ENCODE results near the gene GLRA2.

GLRA2 gene

DNA sequence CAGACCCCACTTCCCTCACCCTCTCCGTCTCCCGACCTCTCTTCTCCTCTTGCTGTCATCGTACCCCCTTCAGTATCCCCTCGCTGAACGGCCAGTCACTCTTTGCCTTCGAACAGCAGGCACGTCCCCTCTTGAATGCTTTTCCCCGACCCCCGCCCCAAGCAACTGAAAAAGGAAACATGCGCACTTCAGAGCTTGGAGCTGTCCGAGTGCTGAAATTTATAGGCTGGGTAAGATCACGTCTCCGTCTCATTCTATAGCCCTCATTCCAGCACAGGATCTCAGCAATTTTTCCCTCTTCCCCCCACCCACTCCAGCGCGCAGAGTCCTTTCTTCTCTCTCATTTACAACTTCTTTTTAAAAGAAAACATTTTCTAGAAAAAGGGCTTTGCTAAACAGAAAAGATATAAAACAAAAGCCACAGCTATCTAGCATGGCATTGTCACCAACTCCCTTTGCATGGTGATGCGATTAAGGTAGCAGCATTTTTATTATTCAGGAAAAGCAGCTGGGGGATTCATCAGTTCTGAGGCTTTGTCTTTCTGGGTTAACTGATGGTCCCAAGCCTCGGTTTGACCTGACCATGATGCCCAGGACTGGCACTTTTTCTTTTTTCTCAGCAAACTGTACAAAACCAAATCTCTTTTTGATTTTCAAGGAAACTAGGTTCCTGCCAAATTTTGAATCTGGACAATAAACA is at the start of gene GLRA2:
Gene GLRA2 (plus strand): TSS at position 247 of the 700 bp plus-strand sequence. CDS start 522 bp downstream, outside the sequence.
- DNase-seq = no peak

- no peak for DNase-seq
Observed at GRCh38 chrX:14489437-14489836, 39.9 kb upstream of the GLRA2 start.

DNA sequence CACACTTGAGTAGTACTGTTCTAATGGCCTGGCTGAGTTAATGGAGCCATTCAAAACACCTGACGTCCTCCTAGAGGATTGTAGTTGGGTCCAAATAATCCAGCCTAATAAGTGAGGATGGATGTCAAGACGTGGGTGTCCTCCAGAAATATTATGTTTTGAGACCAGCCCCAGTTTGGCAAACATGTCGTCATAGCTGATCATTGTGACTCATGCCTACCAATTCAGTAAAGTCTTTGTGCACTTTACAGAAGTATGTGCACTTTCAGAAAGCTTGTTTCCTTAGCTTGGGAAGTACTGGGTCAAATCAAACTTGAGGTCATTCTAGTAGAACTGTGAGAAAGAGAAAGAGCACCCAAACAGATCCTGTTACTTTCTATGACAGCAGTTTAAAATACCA is 37.6 kb upstream of the GLRA2 start:
- DNase-seq = no peak

- DNase-seq = no peak
Observed at GRCh38 chrX:14496674-14497073, 32.7 kb upstream of the GLRA2 start.

DNA sequence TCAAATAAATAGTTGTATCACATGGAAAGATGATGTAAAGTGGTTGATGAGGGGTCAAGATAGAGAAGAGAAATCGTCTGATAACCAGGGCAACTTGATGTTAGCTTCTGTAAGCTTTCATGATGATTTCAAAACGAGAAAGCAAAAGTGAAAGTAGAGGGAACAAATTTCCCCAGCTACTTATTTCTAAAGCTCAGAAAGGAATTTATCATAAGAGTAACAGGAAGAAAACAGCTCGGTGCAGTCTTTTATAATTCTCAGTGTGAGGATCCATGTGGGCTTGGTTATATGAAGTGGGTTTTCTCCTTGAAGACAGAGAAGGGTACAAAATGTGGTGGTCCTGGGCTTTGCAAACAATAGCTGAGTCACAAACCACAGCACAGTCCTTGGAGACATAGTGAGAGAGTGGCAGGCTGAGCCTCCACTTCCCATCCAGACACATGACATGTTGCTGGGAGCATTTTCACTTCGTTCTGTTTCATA is 32.1 kb upstream of the GLRA2 start:
- peak; percentile 79 for DNase-seq

GRCh38 chrX:14501327-14501726 is 28.0 kb upstream of the GLRA2 start:
- DNase-seq = no peak

GRCh38 chrX:14504960-14505538 is 24.3 kb upstream of the GLRA2 start:
- DNase-seq = no peak

DNA sequence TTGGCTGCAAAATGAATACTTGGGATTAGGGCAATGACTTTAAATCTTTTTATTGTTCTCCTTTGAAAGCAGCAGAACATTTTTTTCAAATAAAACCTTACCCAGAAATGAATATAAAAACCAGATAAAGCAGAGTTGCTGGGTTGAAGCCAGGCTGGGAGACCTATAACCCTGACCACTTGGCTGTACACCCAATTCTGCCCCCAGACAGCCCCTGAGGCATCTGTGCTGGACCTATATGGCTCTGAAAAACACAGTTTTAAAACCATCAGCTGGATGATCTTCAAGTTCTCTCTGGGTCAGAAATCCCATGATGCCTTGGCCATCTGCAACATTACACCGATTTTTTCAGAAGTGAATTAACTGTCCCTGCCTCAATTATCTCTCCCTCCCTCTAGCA is 23.7 kb upstream of the GLRA2 start:
- no peak for DNase-seq

DNA sequence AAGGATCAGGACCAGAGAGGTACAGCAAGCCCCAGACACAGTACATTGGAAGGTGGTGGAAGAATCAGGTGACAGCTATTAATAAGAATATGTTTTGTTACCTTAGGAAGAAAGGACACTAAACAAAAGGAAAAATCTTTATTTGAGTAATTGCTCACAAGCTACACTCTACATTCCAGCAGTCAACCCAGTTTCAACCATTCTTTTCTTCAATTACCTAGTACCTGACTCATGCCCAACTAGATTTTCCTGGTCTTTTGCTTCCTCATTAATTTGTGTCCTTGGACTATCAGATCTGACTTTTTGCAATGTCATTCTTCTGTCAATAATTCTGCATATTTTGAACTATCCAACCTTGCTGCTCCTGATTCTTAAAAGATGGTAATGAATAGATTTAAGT is 22.5 kb upstream of the GLRA2 start:
- DNase-seq = no peak

DNA sequence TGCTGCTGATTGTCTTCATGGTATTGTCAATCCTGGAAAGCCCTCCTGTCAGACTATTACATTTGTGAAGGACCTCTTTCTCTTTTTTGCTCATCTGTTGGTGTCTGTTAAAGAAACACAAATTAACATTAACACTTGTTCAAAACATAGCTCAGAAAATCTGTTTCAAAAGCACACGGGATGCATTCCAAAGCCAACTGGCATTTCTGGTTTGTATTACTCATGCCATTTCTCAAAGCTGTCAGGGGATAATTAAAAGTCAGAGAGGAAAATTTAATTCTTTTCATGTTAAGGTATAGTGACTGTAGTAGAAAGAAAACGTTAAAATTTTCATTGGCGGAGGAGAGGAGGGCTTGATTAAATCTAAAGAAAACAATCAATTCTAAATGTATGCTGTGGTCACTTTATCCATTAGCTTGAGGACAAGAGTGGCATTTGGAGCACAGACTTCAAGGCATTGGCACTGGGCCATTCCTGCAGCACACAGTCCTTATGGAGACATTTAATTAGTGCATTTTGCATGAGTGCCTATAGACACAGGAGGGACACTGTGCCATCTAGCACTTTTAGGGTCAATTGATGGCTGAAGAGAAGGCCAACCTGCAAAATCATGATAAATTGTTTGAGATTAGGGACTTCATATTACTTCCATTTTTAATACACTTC is 21.2 kb upstream of the GLRA2 start:
- no peak for DNase-seq

DNA sequence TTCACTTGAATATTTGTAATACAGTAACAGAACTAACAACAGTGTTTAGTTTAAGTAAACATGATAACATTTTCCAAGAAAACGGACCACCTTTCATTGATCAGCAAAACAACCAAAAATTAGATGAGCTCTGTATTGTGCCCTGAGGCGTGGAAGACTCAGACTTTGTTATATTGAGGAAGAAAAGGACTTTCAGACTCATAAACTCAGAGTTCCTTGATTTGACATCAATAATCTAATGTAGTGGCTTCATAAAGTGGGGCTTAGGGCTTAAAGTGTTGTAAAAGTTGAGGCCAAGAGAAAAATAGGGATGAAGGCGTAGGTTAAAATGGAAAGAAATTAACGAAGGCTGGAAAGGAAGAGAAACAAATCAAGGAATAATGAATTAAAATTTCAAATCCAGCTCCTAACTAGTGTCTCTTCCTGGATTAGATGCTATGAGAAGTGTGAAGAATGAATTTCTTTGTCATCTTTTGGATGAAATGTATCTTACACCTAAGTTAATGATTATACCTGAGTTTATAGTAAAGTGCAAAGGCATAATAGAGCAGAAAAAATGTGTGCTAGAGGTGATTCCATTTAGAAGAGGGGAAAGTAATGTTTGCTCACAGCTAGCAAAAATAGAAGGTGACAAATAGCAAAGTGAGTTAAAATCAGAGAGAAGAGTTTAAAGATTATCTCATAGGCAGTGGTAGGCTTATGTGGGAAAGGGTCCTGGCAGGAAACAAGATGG is 19.8 kb upstream of the GLRA2 start:
- DNase-seq = no peak

DNA sequence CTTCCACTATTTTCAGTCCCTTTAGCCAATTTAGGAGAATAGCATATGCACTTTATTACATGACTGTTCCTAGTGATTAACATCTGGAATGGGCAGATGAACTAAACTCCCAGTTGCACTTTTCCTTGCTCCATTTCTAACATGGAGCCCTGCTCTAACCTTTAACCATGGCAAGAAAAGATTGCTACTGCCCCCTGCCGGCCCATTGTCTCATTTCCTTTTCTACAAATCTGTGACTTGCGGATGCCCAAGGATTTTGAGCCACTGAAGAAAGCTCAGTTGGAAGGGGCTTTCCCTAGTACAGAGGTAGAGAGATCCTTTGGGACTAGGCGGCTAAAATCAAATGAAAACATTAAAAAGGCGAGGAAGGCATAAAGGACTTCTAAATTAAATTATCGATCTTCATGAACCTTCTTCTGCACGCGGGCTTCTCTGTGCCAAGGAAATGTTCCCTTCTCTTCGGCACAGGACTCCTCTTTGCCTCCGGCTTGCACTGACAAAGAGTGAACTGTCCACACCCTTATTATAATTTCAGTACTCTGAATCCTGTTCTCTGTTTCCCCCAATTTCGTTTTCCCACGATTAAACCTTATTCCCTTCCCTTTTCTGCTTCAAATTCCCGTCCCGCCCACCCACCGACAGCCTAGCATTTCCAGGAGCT is 577 bp upstream of the GLRA2 start:
- peak; percentile 49 for DNase-seq

DNA sequence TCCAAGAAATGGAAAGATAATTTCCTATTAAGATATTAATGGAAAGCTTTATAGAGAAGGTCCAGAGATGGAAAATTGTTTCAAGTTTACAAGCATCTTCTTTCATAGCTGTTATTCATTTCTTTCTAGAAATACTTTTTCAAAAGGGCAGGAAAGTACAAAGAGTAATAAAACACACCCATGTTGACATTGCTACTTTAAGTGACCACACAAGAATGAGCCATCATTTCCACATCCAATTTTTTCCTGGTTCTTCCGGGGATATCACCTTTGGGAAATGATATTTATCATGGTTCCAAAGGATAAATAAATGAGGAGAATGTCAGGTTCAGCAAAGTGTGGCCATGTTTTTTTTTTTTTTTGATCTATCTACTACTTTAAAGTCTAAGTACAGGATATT is 4.5 kb downstream of the GLRA2 start:
- DNase-seq = no peak

DNA sequence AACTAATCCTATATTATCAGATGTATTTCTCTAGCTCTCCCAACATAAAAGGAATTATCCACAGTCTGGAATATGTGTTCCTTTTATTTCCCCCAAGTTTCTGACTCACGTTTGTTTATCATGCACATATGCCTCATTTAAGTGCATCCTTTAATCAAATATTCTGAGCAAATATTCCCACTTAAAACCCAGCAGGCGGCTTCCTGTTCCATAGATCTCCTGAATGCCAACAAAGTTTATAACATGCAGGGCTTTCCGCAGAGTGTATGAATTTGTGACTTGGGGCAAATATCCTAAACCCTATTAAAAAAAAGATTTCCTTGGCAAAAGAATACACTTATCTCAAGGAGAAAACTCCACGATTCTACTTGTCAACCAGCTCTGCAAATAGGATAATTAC is 16.9 kb downstream of the GLRA2 start:
- DNase-seq = no peak

GRCh38 chrX:14554131-14554715 is 24.9 kb downstream of the GLRA2 start:
- no peak for DNase-seq

- DNase-seq = no peak
Observed at GRCh38 chrX:14564058-14564457, 34.7 kb downstream of the GLRA2 start.

GRCh38 chrX:14573161-14573560 is 43.8 kb downstream of the GLRA2 start:
- DNase-seq = no peak

DNA sequence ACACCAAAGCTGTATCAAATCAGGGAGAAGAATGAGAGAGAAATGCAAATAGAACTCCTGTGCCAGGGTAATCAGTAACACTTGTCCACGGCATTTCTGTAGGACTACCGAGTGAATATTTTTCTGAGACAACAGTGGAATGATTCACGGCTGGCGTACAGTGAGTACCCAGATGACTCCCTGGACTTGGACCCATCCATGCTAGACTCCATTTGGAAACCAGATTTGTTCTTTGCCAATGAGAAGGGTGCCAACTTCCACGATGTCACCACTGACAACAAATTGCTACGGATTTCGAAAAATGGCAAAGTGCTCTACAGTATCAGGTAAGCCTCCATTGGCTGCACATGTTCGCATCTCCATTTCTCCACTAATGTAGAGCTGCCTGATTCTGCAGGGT is 51.7 kb downstream of the GLRA2 start:
- DNase-seq = no peak

DNA sequence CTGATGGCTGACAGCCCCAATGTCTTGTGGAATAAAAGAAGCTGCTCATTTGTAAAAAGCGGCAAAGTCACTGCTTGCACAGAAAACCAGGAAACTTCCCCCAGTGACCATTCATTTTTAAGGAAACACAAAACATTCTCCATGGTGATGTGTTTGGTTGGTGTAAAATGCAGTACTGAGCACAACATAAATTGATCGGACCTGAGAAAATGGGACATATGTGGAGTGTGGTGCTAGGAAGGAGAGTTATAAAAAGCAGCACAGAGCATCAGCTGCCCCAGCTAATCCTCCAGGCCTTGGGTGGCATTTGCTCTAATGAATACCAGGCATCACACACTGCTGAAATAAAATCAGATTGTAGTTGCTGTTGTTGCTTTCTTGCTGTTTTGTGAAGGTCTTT is 55.2 kb downstream of the GLRA2 start:
- no peak for DNase-seq

GRCh38 chrX:14590216-14590615 is 60.9 kb downstream of the GLRA2 start:
- no peak for DNase-seq

DNA sequence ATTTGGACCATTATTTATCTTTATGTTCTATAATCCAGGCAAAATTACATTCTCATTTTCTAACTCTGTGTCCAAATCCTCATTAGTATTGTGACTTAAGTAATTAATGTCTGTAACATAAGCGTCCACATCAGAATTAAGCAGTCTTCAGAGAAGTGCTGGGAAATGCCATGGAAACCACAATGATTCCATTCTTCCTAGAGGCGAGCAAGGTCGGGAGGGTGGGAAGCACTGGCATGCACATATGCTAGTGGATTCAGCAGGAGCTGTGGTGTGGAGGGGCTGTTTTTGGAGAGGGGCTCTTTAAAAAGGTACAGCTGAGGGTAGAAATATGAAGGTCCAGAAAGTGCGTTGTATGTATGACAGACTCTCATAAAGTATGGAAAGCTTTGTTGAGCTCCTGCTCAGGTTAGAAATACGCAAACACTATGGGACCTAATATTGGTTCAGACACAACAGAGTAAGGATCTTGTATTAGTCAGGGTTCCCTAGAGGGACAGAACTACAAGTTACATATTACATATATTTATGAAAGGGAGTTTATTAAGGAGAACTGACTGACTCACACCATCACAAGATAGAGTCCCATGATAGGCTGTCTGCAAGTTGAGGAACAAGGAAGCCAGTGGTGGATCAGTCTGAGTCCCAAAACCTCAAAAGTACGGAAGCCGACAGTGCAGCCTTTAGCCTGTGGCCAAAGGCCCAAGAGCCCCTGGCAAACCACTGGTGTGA is 61.5 kb downstream of the GLRA2 start:
- DNase-seq = no peak

GRCh38 chrX:14591976-14592375 is 62.6 kb downstream of the GLRA2 start:
- no peak for DNase-seq

Data from inflammatory macrophage treated with lipopolysaccharide for 4 hours (primary cell).